ENCODE results near the gene SSBP1. TPM values are rescaled to one million over a fixed set of nuclear protein-coding genes. Genes with fewer than 3 reads are reported as not detected.

The SSBP1 gene
- total RNA-seq, 1 experiment from 2014 or later, result 269 TPM

DNA sequence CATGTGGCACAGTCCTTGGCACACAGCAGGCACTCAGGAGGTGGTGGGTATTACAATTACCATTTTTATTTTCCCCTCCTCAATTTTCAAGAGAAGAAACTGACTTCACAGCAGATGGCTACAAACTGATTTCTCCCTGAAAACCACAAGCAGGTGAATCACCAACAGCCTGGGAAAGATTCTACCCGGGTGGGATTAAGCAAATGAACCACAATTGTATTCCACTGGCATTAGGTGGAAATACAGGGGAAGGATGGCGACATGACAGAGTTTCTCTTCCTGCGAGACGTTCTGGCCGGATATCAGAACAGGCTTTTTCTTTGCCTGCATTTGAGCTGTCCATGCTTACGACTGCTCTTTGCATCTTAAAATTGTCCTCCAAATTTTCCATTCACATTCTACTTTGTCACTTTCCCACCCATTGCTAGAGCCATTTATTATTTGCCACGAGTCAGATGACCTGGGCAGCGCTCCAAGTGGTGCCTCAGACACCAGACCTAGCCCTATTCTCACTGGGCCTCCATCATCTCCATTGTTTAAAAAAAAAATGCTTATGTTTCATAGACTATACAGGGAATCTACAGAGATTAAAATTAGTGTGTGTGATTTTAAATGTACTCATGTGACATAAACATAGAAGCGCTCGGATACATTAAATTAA, 40.8 kb upstream of the SSBP1 start:
- CTCF ChIA-PET, result interaction anchor here (1.8 kb wide), 1 partner anchor 13 kb away, joined by 4 read pairs; no protein-coding TSS in a partner anchor
- Histone ChIP-seq H3K79me2 (ENCODE audit: low read length) (peaks cover 59% of the 10 kb centered on the region), H2AFZ (ENCODE audit: low read length) (0 out of 2 replicates have a peak overlapping the region, but pooled peaks have one; percentile 33), H3K4me1 (ENCODE audit: insufficient read depth, low read length) (peaks cover 44% of the 10 kb centered on the region), H3K9me3 (ENCODE audit: low read length) (no peaks in the 10 kb centered on the region), H3F3A (ENCODE audit: low read length, unreplicated experiment) (no peaks in the 10 kb centered on the region), H3K9ac (ENCODE audit: low read length) (peak overlapping the region; percentile 31), H3K4me2 (ENCODE audit: low read length) (peak overlapping the region; percentile 76), H3K4me3 (ENCODE audit: low read length) (peak overlapping the region; percentile 37; the same call in 1 of the 2 replicates), H3K27ac (ENCODE audit: low read length) (peak overlapping the region; percentile 86), H3K36me3 (ENCODE audit: low read depth, low read length) (no peaks in the 10 kb centered on the region), H4K20me1 (ENCODE audit: low read length) (no peaks in the 10 kb centered on the region), H3K27me3 (ENCODE audit: low read length) (no peaks in the 10 kb centered on the region), H3K9me2 (replicated peaks; ENCODE audit: low read length) (no peaks in the 10 kb centered on the region)
- BruUV-seq (replicated peaks), result no TSS peak
- TF ChIP-seq EZH2phosphoT487 (IDR thresholded peaks at IDR 0.05; ENCODE audit: borderline replicate concordance, low read length), result no peak
- TF ChIP-seq EZH2 (IDR thresholded peaks at IDR 0.05; ENCODE audit: low read length, unreplicated experiment), result no peak
- TF ChIP-seq, protein P1, sequence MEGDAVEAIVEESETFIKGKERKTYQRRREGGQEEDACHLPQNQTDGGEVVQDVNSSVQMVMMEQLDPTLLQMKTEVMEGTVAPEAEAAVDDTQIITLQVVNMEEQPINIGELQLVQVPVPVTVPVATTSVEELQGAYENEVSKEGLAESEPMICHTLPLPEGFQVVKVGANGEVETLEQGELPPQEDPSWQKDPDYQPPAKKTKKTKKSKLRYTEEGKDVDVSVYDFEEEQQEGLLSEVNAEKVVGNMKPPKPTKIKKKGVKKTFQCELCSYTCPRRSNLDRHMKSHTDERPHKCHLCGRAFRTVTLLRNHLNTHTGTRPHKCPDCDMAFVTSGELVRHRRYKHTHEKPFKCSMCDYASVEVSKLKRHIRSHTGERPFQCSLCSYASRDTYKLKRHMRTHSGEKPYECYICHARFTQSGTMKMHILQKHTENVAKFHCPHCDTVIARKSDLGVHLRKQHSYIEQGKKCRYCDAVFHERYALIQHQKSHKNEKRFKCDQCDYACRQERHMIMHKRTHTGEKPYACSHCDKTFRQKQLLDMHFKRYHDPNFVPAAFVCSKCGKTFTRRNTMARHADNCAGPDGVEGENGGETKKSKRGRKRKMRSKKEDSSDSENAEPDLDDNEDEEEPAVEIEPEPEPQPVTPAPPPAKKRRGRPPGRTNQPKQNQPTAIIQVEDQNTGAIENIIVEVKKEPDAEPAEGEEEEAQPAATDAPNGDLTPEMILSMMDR (conservative IDR thresholded peaks at IDR 0.05; ENCODE audit: low read depth, low read length), result no peak
- intact Hi-C loops (cut with micrococcal nuclease), result loop anchor here (5.0 kb wide), 1 partner anchor 45 kb away; no protein-coding TSS in a partner anchor
- DNase-seq (peak; percentile 81), ATAC-seq (peak; percentile 14)
- POLR2A ChIA-PET (ENCODE audit: unreplicated experiment), result no interaction called here

- H3K27me3 ChIP-seq (ENCODE audit: low read length), result no peaks in the 10 kb centered on the region
- no TSS peak for BruUV-seq (replicated peaks)
- H3K27ac ChIP-seq (ENCODE audit: low read length), result peak overlapping the region; percentile 86
- ATAC-seq (no peak), DNase-seq (no peak)
- peaks cover 54% of the 10 kb centered on the region for H3K79me2 ChIP-seq (ENCODE audit: low read length)
- no peak overlapping the region for H2AFZ ChIP-seq (ENCODE audit: low read length)
- peaks cover 54% of the 10 kb centered on the region for H3K4me1 ChIP-seq (ENCODE audit: insufficient read depth, low read length)
- no peaks in the 10 kb centered on the region for H3K9me2 ChIP-seq (replicated peaks; ENCODE audit: low read length)
- POLR2A ChIA-PET (ENCODE audit: unreplicated experiment), result interaction anchor here (0.6 kb wide), 1 partner anchor 39 kb away, joined by 7 read pairs; no protein-coding TSS in a partner anchor
- peak overlapping the region; percentile 18; the same call in 1 of the 2 replicates for H3K9ac ChIP-seq (ENCODE audit: low read length)
- peak overlapping the region; percentile 76 for H3K4me2 ChIP-seq (ENCODE audit: low read length)
- H3K36me3 ChIP-seq (ENCODE audit: low read depth, low read length), result no peaks in the 10 kb centered on the region
- no peaks in the 10 kb centered on the region for H4K20me1 ChIP-seq (ENCODE audit: low read length)
- no peaks in the 10 kb centered on the region for H3K9me3 ChIP-seq (ENCODE audit: low read length)
- intact Hi-C loops (cut with micrococcal nuclease), result loop anchor here (5.0 kb wide), 1 partner anchor 46 kb away; no protein-coding TSS in a partner anchor
- TF ChIP-seq EZH2 (IDR thresholded peaks at IDR 0.05; ENCODE audit: low read length, unreplicated experiment) (no peak), EZH2phosphoT487 (IDR thresholded peaks at IDR 0.05; ENCODE audit: borderline replicate concordance, low read length) (no peak)
- TF ChIP-seq, protein P1 (conservative IDR thresholded peaks at IDR 0.05; ENCODE audit: low read depth, low read length), result no peak
- no peaks in the 10 kb centered on the region for H3F3A ChIP-seq (ENCODE audit: low read length, unreplicated experiment)
- CTCF ChIA-PET, result no interaction called here
- no peak overlapping the region for H3K4me3 ChIP-seq (ENCODE audit: low read length)
Observed at GRCh38 chr7:141698247-141699015, 39.7 kb upstream of the SSBP1 start.
